B cell (primary cell): Measurements from ENCODE around the gene PPP1R15A. TPM values are rescaled to one million over a fixed set of nuclear protein-coding genes. Genes with fewer than 3 reads are reported as not detected.

Source experiments
- ATAC-seq: fragments of 200-7000 bp; cut with Tn5 transposase; one replicate; pipeline ENCODE4 v1.10.0; 2021; ENCODE audit warnings: low read depth, mild to moderate bottlenecking, moderate number of reproducible peaks, moderate library complexity
- CTCF ChIA-PET: fragments of 350-600 bp; sonication (Branson Sonifier 250); formaldehyde crosslinking; loops from one replicate; lab custom pipeline; 2021; ENCODE audit warnings: antibody characterized with exemption, inconsistent platforms; lab: Charles Lee
- POLR2A ChIA-PET: fragments of 350-600 bp; sonication (Branson Sonifier 250); formaldehyde crosslinking; loops from one replicate; lab custom pipeline; 2021; ENCODE audit warnings: antibody characterized with exemption; lab: Charles Lee
- DNase-seq: peaks from one replicate; pipeline ENCODE4 v3.0.0; 2013
- H2AFZ ChIP-seq: 2 replicates; pipeline ENCODE4 v1.6.1; 2012; ENCODE audit warnings: mild to moderate bottlenecking, low read depth, low read length; ENCODE audit not compliant: insufficient read depth, poor library complexity, severe bottlenecking
- H3K27ac ChIP-seq, 2 donors: 1 replicate in 1 of 2; 2 replicates in 1 of 2; pipeline ENCODE4 v1.5.1; 2012 to 2013; ENCODE audit warnings: low read length in 2 of 2, mild to moderate bottlenecking in 2 of 2, moderate library complexity in 1 of 2
- H3K27me3 ChIP-seq, 4 experiments: fragments of 200-600 bp in 1 of 4; sonication (generic) in 1 of 4; replicated peaks in 1 of 4; 1 replicate in 2 of 4; 2 replicates in 2 of 4; pipeline versions ENCODE4 v1.6.1 to v1.7.0; 2013 to 2016; ENCODE audit warnings: low read length in 3 of 4, mild to moderate bottlenecking in 2 of 4, mixed read lengths in 1 of 4, moderate library complexity in 1 of 4; ENCODE audit not compliant: insufficient read depth in 4 of 4, control insufficient read depth in 3 of 4; ENCODE audit errors: control extremely low read depth in 1 of 4
- H3K36me3 ChIP-seq, 2 experiments: replicated peaks in 1 of 2; 1 replicate in 1 of 2; 2 replicates in 1 of 2; pipeline versions ENCODE4 v1.6.1 to v1.7.1; 2013; ENCODE audit warnings: low read length in 1 of 2; ENCODE audit not compliant: insufficient read depth in 2 of 2, control insufficient read depth in 1 of 2; ENCODE audit errors: control extremely low read depth in 1 of 2, extremely low read depth in 1 of 2
- H3K4me1 ChIP-seq, 2 donors: fragments of 200-600 bp in 1 of 2; sonication (generic) in 1 of 2; 1 replicate in 1 of 2; 2 replicates in 1 of 2; pipeline versions ENCODE4 v1.5.1 to v1.6.1; 2013 to 2017; ENCODE audit warnings: low read length in 2 of 2; ENCODE audit not compliant: control insufficient read depth in 2 of 2, insufficient read depth in 2 of 2
- H3K4me2 ChIP-seq: replicated peaks from 2 replicates; pipeline ENCODE3; 2012; ENCODE audit warnings: mild to moderate bottlenecking, low read depth, low read length; ENCODE audit not compliant: poor library complexity, severe bottlenecking
- H3K4me3 ChIP-seq, 5 experiments: fragments of 200-600 bp in 1 of 5; sonication (generic) in 1 of 5; 1 replicate in 3 of 5; 2 replicates in 2 of 5; pipeline versions ENCODE4 v1.5.1 to v1.7.0; 2011 to 2016; ENCODE audit warnings: low read length in 4 of 5, mild to moderate bottlenecking in 4 of 5, low read depth in 2 of 5, control low read depth in 1 of 5, moderate library complexity in 1 of 5; ENCODE audit not compliant: insufficient read depth in 1 of 5; ENCODE audit errors: control extremely low read depth in 1 of 5, extremely low read depth in 1 of 5
- H3K79me2 ChIP-seq: fragments of 200-600 bp; sonication (generic); one replicate; pipeline ENCODE4 v1.6.0; 2016; ENCODE audit warnings: low read length; ENCODE audit not compliant: control insufficient read depth, insufficient read depth
- H3K9ac ChIP-seq: fragments of 200-600 bp; sonication (generic); 2 replicates; pipeline ENCODE4 v1.6.1; 2017; ENCODE audit warnings: mild to moderate bottlenecking, low read length, moderate library complexity
- H3K9me3 ChIP-seq, 3 donors: one replicate each; pipeline versions ENCODE4 v1.6.1 to v1.7.1; 2013; ENCODE audit warnings: low read length in 2 of 3; ENCODE audit not compliant: control insufficient read depth in 2 of 3, insufficient read depth in 1 of 3; ENCODE audit errors: control extremely low read depth in 1 of 3
- H4K20me1 ChIP-seq: 2 replicates; pipeline ENCODE4 v1.6.0; 2012; ENCODE audit warnings: mild to moderate bottlenecking, low read length; ENCODE audit not compliant: insufficient read depth, control insufficient read depth, poor library complexity, severe bottlenecking
- H3K27ac Mint-ChIP-seq: one replicate; pipeline ENCODE4 v1.8.0; 2021; ENCODE audit warnings: mixed read lengths
- H3K27me3 Mint-ChIP-seq: one replicate; pipeline ENCODE4 v1.8.0; 2021; ENCODE audit warnings: mixed read lengths
- H3K4me1 Mint-ChIP-seq: one replicate; pipeline ENCODE4 v1.8.0; 2021; ENCODE audit warnings: mixed read lengths
- H3K4me3 Mint-ChIP-seq: one replicate; pipeline ENCODE4 v1.8.0; 2021; ENCODE audit warnings: mixed read lengths
- H3K9me3 Mint-ChIP-seq: one replicate; pipeline ENCODE4 v1.8.0; 2022; ENCODE audit warnings: mixed read lengths; ENCODE audit not compliant: insufficient read depth
- EZH2 ChIP-seq: IDR thresholded peaks from 2 replicates; pipeline ENCODE4 v1.6.1; 2012; ENCODE audit warnings: borderline replicate concordance, low read depth, mild to moderate bottlenecking, moderate library complexity, low read length; ENCODE audit not compliant: insufficient read depth, poor library complexity, severe bottlenecking
- WGBS: methylation state at CpG from one replicate; pipeline ENCODE4 v1.1.5; 2013; ENCODE audit warnings: missing lambda C conversion rate; ENCODE audit not compliant: insufficient coverage; 5-methylcytosine and 5-hydroxymethylcytosine counted together
- intact Hi-C: fragments of 100-400 bp; cut with micrococcal nuclease; formaldehyde crosslinking; loops from one replicate; pipeline ENCODE4 v1.10.0; 2022
- polyA plus RNA-seq: library from polyadenylated mRNA; depleted of rRNA; stranded (reverse); fragments of >200 nt; gene quantifications from 2 replicates; pipeline ENCODE4 v1.2.3, GENCODE V29; 2012
- total RNA-seq, 2 donors: library from RNA; stranded (reverse); fragments of 120-200 nt in 1 of 2; gene quantifications; 1 replicate in 1 of 2; 2 replicates in 1 of 2; pipeline versions ENCODE4 v1.2.3 to v1.2.4, GENCODE V29; 2013 to 2022
- TF ChIP-seq, protein P1 (sequence below): fragments of 200-600 bp; IDR thresholded peaks from one replicate; pipeline ENCODE4 v1.8.0; 2022; ENCODE audit warnings: antibody characterized with exemption, mild to moderate bottlenecking

The PPP1R15A gene
- total and polyA plus RNA-seq, 2 donors (not counting 1 experiment from before 2014, with no cell fraction given), result 122 to 1,029 TPM

DNA sequence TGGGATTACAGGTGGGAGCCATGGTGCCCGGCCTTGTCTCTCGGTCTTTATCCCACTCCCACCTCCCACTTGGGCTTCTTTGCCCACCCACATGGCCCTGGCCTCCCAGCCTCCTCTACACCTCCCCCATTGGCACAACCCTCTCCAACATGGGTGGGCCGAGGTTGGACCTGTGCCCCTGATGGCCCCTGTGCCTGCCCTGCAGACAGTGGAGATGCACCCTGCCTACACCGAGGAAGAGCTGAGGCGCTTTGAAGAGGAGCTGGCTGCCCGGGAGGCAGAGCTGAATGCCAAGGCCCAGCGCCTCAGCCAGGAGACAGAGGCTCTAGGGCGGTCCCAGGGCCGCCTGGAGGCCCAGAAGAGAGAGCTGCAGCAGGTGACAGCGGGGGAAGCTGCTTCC is 48.7 kb downstream of the PPP1R15A start:
- peaks cover 5 to 6% of the 10 kb centered on the region in 2 donors for H3K4me1 ChIP-seq
- H3K27ac ChIP-seq, result no peak overlapping the region
- no peaks in the 10 kb centered on the region for H3K9me3 ChIP-seq
- peaks cover 11% of the 10 kb centered on the region for H3K4me1 Mint-ChIP-seq
- H3K4me2 ChIP-seq, result no peak overlapping the region
- no peak for ATAC-seq
- H3K4me3 ChIP-seq, result no peak overlapping the region
- H3K27me3 Mint-ChIP-seq, result no peaks in the 10 kb centered on the region
- H4K20me1 ChIP-seq, result no peaks in the 10 kb centered on the region
- peaks cover 0 to 33% of the 10 kb centered on the region in 2 experiments for H3K36me3 ChIP-seq
- intact Hi-C loops, result no loop called here
- ChIA-PET CTCF (interaction anchor here (1.4 kb wide), 1 partner anchor 133 kb away, joined by 3 read pairs; no protein-coding TSS in a partner anchor), POLR2A (no interaction called here)
- H3K27ac Mint-ChIP-seq, result no peak overlapping the region
- H2AFZ ChIP-seq, result no peak overlapping the region
- no peaks in the 10 kb centered on the region for H3K9me3 Mint-ChIP-seq
- no peak overlapping the region for H3K9ac ChIP-seq
- H3K4me3 Mint-ChIP-seq, result no peak overlapping the region
- TF ChIP-seq, protein P1, sequence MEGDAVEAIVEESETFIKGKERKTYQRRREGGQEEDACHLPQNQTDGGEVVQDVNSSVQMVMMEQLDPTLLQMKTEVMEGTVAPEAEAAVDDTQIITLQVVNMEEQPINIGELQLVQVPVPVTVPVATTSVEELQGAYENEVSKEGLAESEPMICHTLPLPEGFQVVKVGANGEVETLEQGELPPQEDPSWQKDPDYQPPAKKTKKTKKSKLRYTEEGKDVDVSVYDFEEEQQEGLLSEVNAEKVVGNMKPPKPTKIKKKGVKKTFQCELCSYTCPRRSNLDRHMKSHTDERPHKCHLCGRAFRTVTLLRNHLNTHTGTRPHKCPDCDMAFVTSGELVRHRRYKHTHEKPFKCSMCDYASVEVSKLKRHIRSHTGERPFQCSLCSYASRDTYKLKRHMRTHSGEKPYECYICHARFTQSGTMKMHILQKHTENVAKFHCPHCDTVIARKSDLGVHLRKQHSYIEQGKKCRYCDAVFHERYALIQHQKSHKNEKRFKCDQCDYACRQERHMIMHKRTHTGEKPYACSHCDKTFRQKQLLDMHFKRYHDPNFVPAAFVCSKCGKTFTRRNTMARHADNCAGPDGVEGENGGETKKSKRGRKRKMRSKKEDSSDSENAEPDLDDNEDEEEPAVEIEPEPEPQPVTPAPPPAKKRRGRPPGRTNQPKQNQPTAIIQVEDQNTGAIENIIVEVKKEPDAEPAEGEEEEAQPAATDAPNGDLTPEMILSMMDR, result no peak
- no peak for TF ChIP-seq EZH2
- H3K79me2 ChIP-seq, result no peaks in the 10 kb centered on the region
- 87% methylated on average over 9 of the region's 10 CpGs for WGBS
- DNase-seq, result no peak
- no peaks in the 10 kb centered on the region for H3K27me3 ChIP-seq

DNA sequence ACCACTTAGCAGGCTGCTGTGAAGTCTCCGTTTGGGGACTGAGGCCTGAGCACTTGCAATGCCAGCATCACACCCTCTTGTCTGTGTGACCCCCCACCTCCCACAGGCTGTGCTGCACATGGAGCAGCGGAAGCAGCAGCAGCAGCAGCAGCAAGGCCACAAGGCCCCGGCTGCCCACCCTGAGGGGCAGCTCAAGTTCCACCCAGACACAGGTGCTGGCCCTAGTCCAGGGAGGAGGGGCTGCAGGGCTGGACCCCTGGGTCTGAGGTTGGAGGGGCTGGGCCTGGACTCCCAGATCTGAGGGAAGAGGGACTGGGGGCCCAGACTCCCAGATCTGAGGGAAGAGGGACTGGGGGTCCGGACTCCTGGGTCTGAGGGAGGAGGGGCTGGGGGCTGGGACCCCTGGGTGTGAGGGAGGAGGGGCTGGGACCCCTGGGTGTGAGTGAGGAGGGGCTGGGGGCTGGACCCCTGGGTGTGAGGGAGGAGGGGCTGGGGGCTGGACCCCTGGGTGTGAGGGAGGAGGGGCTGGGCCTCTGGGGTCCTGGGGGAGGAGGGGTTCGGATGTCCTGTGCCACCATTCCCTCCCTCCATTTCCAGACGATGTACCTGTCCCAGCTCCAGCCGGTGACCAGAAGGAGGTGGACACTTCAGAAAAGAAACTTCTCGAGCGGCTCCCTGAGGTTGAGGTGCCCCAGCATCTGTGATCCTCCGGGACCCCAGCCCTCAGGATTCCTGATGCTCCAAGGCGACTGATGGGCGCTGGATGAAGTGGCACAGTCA is 49.7 kb downstream of the PPP1R15A start:
- DNase-seq (no peak), ATAC-seq (no peak)
- Histone ChIP-seq H3K36me3 (peaks cover 0 to 33% of the 10 kb centered on the region in 2 experiments), H3K9me3 (no peaks in the 10 kb centered on the region), H3K9ac (no peak overlapping the region), H3K27ac (no peak overlapping the region), H3K4me2 (no peak overlapping the region), H4K20me1 (no peaks in the 10 kb centered on the region), H3K4me3 (no peak overlapping the region), H2AFZ (no peak overlapping the region), H3K27me3 (no peaks in the 10 kb centered on the region), H3K79me2 (no peaks in the 10 kb centered on the region), H3K4me1 (peaks cover 5 to 6% of the 10 kb centered on the region in 2 donors)
- ChIA-PET CTCF (interaction anchor here (1.4 kb wide), 1 partner anchor 134 kb away, joined by 3 read pairs; no protein-coding TSS in a partner anchor), POLR2A (no interaction called here)
- Mint-ChIP-seq H3K27ac (no peak overlapping the region), H3K4me1 (peaks cover 11% of the 10 kb centered on the region), H3K27me3 (no peaks in the 10 kb centered on the region), H3K4me3 (no peak overlapping the region), H3K9me3 (no peaks in the 10 kb centered on the region)
- 94% methylated on average over 11 of the region's 12 CpGs for WGBS
- no peak for TF ChIP-seq EZH2
- TF ChIP-seq, protein P1, result no peak
- intact Hi-C loops, result no loop called here
